NT2/D1 (cell line): ENCODE measurements around the gene GAP43.
"Not testable (repeated sequence)": the region's sequence is repeated elsewhere in the genome, so short reads cannot be mapped to it uniquely, and the experiment has no call there.

Source experiments
- SUZ12 ChIP-seq: IDR thresholded peaks from 2 replicates; pipeline ENCODE4 v1.6.1; 2011; ENCODE audit not compliant: insufficient read length, insufficient read depth; ENCODE audit errors: extremely low read depth
- YY1 ChIP-seq: IDR thresholded peaks from 2 replicates; pipeline ENCODE4 v1.6.1; 2011; ENCODE audit not compliant: insufficient read length, insufficient read depth
- ZNF274 ChIP-seq: IDR thresholded peaks from 2 replicates; pipeline ENCODE4 v1.6.1; 2011; ENCODE audit warnings: mild to moderate bottlenecking, low read depth, low read length

- not testable (repeated sequence) for TF ChIP-seq SUZ12, ZNF274, YY1
Observed at GRCh38 chr3:115744516-115744915, 121.2 kb downstream of the GAP43 start.
